GM10248 (cell line): ENCODE measurements around the gene MEIKIN.

ENCODE experiments used
- CTCF ChIA-PET: fragments of 300-600 bp; sonication (Branson Sonifier 250); formaldehyde crosslinking; extraction: SDS; loops from one replicate; lab custom pipeline; 2021; ENCODE audit warnings: antibody characterized with exemption; lab: Yijun Ruan, JAX
- POLR2A ChIA-PET: fragments of 350-650 bp; sonication (Branson Sonifier 250); formaldehyde crosslinking; extraction: SDS; loops from one replicate; lab custom pipeline; 2020; ENCODE audit warnings: antibody characterized with exemption; lab: Yijun Ruan, JAX
- DNase-seq: peaks from one replicate; pipeline ENCODE4 v3.0.0; 2012; ENCODE audit errors: extremely low spot score
- CTCF ChIP-seq: IDR thresholded peaks from 2 replicates; pipeline ENCODE4 v1.5.1; 2012; ENCODE audit warnings: mild to moderate bottlenecking, low read depth; ENCODE audit errors: extremely low read depth, missing control alignments, control extremely low read depth

MEIKIN gene

GRCh38 chr5:131950706-131951105, 5.2 kb upstream of the MEIKIN start:
- POLR2A ChIA-PET = no interaction called here
- CTCF ChIA-PET = no interaction called here
- no peak for DNase-seq
- no peak for TF ChIP-seq CTCF

GRCh38 chr5:131947445-131947844, 2.0 kb upstream of the MEIKIN start:
- no peak for TF ChIP-seq CTCF
- CTCF ChIA-PET = interaction anchor here (0.6 to 1.5 kb wide), 3 partner anchors 7 to 358 kb away, joined by 3 to 4 read pairs (median 3); no protein-coding TSS in a partner anchor

GRCh38 chr5:131944702-131945550, 537 bp downstream of the MEIKIN start:
- CTCF ChIA-PET = interaction anchor here (1.2 kb wide), 1 partner anchor 8 kb away, joined by 3 read pairs; no protein-coding TSS in a partner anchor
- no peak for TF ChIP-seq CTCF
- POLR2A ChIA-PET = no interaction called here
- no peak for DNase-seq

More at GRCh38 chr5:131947445-131947844, 2.0 kb upstream of the MEIKIN start:
- POLR2A ChIA-PET = no interaction called here
- DNase-seq = no peak

GRCh38 chr5:131943916-131944315, 1.5 kb downstream of the MEIKIN start:
- ChIA-PET POLR2A (interaction anchor here (0.6 kb wide), 1 partner anchor 1064 kb away, joined by 3 read pairs; no protein-coding TSS in a partner anchor), CTCF (interaction anchor here (1.2 kb wide), 1 partner anchor 9 kb away, joined by 3 read pairs; no protein-coding TSS in a partner anchor)
- no peak for DNase-seq
- TF ChIP-seq CTCF = no peak

- no peak for TF ChIP-seq CTCF
- CTCF ChIA-PET = no interaction called here
- DNase-seq = no peak
- POLR2A ChIA-PET = no interaction called here
Observed at GRCh38 chr5:131942016-131942415, 3.4 kb downstream of the MEIKIN start.

GRCh38 chr5:131939690-131940345, 5.6 kb downstream of the MEIKIN start:
- ChIA-PET POLR2A (no interaction called here), CTCF (no interaction called here)
- DNase-seq = no peak
- no peak for TF ChIP-seq CTCF
